ENCODE data around the gene INPP5K.
"Not testable (repeated sequence)": the region's sequence is repeated elsewhere in the genome, so short reads cannot be mapped to it uniquely, and the experiment has no call there.

The INPP5K gene

DNA sequence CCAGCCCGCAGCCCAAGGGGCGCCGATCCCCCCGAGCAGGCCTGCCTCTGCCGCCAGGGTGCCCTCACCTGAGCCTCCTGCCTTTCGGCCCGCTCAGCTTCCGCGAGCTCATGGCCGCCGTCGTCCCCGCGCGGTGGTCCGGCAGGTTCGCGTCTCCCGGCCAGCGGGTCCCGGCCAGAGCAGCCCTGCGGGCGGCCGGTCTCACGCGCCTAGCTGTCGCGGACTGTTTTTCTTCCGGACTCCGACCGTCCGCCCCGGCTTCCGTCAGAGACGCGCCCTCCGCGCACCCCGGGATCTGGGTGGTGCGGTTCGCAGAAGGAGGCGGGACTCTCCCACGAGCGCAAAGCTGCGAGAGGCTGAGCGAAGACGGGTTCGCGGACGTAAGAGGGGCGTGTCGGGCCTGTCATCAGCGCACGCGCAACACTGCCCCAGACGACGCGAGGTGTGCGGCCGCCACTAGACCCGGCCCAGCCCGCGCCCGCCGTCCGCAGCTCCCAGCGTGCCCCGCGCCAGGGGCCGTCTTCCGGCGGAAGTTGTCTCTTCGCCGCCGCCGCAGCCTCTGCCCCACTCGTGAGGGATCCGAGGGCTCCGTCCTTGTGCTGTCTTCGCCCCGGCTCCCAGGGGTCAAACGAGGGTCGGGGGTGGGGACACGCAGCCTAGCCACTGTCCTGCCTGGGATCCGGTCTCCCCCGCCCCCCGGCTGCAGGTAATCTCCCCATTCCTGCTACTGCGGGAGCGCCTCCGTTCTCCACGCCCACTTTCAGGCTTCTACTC is at the start of gene INPP5K:
INPP5K (minus strand) TSS at position 225 of the 774 bp plus-strand sequence; CDS start at position 112, 113 bp downstream.
- peak; percentile 53 for DNase-seq (ENCODE audit: low read depth)

DNA sequence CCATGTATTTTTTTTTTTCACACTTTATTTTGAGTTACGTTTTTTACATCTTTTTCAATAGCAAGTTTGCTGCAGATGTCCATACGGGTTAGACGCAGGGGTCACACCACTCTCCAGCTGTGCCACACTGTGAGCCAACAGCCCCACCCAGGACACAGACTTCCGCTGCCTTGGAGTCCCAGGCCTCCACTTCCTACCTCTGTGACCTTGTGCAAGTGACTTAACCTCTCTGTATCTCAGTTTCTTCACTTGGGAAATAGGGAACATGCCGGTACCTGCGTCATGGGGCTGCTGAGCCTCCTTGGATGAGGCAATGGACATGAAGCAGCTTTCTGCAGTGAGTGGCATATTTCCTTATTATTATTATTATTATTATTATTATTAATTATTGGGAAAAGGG is 49.5 kb upstream of the INPP5K start:
- DNase-seq (ENCODE audit: low read depth) = no peak

DNA sequence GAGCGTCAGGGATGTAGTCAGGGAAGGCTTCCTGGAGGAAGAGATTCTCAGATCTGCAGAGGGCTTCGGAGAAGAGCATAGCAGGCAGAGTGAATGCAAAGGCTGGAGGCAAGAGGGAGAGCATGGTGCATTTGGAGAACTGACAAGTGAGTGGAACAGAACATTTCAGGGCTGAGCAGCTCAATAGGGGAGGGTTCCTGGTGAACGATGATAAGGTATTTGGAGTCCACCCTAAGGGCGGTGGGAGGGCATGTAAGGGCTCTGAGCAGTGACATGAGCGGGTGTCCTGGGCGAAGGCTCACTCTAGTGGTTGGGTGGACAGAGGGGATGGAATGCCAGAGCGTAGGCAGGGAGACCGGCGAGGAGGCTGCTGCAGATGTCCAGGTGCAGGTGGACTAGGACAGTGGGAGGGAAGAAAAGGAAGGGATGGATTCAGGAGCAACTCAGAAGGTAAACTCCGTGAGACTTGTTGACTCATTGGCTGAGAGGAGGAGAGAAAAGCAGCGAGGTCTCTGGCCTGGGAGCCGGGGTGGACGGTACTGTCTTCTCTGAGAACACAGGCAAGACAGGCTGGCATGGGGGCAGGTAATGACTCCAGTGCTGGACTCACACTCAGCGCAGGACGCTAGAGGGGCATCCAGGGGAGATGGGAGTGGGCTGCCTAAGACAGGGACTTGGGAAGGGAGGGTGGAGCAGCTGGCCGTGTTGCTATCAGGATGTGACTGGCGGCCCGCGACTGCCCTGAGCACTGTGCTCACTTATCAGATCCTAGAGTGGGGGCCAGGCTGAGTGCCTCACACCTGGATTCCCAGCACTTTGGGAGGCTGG is 47.6 kb upstream of the INPP5K start:
- no peak for DNase-seq (ENCODE audit: low read depth)

DNA sequence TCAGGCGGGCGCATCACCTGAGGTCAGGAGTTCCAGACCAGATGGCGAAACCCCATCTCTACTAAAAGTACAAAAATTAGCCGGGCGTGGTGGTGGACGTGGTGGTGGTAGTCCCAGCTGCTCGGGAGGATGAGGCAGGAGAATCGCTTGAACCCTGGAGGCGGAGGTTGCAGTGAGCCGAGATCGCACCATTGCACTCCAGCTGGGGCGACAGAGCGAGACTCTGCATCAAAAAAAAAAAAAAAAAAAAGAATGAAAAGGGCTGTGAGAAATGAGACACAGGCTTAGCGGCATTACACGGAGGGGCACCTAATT is 47.0 kb upstream of the INPP5K start:
- DNase-seq (ENCODE audit: low read depth) = not testable (repeated sequence)

DNA sequence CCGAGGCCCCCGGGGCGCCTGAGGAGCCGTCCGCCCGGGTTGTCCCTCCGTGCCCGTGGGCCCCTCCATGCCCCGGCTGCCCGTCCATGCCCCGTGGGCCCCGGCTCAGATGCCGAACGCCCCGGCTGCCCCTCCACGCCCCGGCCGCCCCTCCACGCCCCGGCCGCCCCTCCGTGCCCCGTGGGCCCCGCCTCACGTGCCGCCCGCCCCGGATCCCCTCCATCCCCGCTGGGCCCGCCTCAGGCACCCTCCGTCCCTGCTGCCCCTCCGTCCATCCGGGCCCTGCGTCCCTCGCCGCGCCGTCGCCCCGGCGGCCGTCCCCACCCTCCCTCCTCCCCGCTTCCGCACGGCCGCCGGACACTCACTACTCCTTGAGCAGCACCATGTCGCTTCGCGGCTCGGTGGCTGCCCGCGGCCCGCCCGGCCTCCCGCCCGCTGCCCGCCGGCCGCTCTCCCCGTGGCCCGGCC is 45.8 kb upstream of the INPP5K start:
- DNase-seq (ENCODE audit: low read depth) = no peak

DNA sequence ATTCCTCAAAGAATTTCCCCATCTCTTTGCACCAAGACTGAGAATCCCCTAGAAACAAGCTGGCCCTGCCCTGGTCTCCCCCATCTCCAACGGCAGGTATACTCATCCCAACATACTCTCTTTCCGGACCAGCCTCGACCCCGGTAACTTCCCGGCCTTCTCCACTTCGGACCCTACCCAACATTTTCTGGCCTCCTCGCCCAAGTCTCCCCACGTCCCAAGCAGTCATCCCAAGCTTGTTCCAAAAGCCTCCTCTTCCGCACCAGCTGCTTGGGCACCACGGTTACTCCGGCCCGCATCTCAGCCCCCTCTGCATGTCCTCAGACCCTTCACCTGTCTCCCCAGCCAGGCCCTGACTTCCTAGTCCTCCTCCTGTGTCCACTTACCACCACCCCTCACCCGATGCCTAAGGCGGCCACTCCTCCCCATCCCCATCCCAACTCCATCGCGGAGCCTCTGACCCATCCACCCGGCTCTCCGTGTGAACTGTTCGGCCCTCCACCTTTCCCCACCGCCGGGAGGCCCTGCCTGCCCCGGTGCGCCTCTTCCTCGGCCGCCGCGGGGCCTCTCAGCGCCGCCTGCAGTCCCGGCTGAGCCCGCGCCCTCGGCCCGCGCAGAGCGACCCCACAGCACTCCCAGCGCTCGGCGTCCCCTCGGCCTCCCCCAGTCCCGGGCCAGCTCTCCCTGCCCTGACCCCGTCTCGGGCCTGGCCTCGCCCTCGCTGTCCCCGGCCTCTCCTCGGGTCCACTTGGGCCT is 45.2 kb upstream of the INPP5K start:
- DNase-seq (ENCODE audit: low read depth) = no peak

DNA sequence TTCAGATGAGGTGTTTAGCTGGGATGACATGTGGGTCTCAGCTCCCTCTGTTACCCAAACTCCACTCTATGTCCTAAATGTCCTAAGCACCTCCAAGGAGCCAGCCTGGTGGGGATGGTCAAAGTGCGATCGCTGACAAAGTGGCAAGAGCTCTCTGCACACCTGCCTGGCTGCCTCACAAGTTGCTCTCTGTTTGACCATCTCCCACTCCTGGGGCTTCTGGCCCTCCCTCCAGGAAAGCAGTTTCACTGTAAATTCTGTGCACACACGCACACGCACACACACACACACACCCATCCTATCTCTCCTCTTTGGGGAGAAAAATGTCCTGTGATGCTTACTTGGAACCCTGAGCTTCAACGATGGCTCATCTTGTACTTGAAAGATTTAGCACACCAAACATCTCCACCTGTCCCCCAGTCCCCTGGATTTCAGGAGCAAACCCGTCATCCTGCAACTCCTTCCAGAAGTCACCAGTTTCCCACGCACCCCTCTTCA is 44.5 kb upstream of the INPP5K start:
- DNase-seq (ENCODE audit: low read depth) = no peak

DNA sequence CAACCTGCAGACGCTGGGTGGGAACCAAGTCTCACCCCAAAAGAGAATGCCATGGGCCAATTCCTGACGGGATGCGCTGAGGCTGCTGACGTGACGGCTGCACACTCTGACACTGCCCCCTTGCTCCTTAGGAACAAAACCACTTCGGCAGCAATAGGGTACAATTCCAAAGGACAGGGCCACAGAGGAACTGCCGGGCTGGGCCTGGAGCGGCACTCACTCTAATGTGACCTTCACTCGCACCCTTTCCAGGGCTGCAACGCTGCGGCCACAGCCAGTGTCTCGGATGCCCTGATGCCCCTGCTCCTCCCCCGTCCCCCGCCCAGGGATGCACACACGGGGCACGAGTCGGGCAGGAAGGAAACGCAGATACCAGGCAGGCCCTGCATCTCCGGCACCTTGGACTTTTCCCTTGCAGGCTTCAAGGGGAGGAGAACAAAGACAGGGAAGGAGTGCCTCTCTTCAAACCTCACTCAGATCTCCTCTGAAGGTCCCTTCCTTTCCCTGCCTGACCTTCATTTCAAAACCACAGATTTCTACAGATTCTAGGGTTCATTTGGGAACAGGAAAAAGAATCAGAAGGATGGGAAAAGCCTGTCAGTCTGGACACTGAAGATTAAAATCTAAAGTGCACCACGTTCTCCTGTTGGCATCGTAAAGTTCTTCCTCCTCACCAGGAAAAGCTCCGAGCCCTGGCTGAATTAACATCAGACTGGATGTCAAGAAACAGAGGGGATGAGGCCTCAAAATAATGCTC is 43.9 kb upstream of the INPP5K start:
- no peak for DNase-seq (ENCODE audit: low read depth)

DNA sequence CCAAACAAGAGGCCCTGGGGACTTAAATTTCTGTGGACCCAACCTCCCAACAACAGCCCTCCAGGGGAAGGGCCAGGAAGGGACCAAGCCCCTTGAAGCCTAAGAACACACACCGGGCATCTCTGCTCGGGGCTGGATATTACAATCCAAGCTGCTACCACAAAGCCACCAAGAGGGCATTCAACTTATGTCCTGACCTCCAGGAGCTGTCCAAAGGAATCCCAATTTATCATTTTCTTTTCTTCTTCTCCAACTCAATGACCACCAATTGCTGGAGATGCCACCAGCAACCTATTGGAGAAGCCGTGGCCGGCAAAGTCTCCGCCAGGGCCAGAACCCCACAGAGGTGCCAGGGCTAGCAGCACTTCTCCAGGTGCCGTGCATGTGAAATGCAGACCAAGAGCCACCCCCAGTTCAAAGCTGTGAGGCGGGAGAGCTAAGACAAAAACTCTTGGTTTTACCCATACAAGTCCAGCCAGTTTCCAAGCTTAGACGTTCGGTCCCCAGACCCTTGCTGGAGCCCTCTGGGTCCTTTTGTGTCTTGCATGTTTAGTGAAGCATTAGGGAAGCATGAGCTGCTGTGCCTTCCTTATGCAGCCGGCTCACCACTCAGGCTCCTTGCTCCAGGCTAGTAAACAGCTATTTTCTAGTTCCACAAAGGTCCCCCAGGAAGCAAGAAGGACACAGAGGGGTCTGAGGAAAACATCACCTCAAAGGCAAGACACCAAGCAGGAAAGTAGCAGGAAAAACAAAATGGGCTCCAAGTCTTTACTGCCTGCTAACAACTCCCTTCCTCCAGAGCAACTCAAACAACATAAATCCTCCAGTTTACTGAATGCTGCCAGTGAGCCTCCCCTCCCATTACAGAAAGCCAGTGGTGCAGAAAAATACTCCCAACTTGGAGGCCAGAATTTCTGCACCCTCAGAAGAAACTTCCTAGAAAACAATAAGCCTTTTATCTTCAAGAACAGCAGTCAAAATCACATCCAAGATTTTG is 42.9 kb upstream of the INPP5K start:
- no peak for DNase-seq (ENCODE audit: low read depth)

DNA sequence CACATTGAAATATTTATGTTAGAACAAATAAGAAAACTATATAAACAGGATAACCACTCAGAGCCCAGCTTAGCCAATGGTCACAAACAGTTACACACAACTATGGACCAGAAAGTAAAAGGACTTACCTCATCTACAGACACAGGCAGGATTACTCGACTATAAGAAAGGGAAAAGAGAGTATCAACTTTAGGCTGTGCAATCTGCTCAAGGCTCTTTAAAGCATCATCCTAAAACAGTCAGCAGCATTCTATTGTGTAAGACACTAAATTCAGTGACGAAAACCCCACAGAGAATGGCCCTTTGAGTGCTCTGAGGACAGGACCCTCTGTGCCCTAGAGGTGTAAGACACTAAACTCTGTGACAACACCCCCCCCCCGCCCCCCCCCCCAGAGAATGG is 42.0 kb upstream of the INPP5K start:
- DNase-seq (ENCODE audit: low read depth) = no peak

DNA sequence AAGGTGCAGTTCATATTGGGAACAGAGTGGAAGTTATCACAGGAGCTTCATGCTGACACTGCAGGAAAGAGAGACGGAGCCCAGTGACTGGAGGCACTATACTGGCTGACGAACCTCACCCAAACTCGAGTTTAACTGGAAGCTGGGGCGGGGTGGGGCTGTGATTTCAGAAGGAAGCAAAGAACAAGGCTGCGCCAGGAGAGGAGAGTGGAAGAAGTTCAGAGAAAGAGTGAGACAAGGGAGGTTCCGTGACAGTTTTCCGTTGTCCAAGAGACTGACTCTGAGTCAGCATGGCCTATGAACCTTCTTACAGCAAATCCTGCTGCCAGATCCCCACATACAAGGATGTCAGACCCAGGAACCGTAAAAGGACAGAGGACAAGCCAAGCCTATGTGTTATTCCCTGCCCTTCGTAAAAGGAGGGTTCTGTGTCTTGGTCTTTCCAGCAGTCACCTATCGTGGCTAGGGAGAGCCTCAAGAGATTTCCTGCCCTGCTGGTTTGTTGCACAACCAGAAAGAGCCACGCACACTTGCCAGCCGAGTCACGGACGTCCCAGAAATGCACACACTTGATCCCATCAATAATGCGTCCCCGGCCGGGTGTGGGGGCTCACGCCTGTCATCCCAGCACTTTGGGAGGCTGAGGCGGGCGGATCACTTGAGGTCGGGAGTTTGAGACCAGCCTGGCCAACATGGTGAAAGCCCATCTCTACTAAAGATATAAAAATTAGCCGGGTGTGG is 41.1 kb upstream of the INPP5K start:
- DNase-seq (ENCODE audit: low read depth) = no peak

DNA sequence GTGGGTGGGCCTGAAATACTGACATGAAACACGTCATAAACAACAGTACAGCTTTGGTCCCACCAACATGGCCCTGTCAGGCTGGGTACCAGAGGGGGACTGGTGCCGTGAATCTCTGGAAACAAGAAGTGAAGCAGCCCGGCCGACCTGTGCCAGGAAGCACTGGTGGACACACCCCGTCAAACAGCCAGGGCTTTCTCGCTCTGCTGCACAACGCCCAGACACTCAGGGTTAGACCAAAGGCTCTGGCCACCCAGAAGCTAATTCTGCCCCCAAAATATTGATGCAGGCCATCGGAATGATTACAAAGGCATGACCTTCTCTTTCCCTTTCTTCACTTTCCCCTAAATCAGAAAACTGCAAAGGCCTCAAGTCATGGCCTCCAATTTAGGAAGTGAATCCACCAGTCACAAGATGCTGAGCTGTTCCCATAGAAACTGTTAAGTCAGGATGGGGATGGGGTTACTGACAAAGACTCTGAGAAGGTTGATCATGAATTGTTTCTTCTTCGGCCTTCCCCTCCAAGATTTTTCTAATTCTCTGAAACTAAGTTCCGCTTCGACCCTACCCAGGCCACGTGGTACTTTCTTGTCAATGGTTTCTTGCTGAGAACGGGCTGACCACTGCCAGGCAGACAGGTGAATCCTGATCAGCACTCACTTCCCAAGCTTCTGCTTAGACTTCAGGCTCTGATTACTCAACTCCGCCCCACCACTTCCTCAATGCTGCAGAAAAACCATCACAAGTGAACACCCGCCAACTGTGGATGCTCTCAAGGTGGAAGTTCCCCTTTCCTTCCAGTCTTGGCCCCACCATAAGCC is 39.4 kb upstream of the INPP5K start:
- no peak for DNase-seq (ENCODE audit: low read depth)

DNA sequence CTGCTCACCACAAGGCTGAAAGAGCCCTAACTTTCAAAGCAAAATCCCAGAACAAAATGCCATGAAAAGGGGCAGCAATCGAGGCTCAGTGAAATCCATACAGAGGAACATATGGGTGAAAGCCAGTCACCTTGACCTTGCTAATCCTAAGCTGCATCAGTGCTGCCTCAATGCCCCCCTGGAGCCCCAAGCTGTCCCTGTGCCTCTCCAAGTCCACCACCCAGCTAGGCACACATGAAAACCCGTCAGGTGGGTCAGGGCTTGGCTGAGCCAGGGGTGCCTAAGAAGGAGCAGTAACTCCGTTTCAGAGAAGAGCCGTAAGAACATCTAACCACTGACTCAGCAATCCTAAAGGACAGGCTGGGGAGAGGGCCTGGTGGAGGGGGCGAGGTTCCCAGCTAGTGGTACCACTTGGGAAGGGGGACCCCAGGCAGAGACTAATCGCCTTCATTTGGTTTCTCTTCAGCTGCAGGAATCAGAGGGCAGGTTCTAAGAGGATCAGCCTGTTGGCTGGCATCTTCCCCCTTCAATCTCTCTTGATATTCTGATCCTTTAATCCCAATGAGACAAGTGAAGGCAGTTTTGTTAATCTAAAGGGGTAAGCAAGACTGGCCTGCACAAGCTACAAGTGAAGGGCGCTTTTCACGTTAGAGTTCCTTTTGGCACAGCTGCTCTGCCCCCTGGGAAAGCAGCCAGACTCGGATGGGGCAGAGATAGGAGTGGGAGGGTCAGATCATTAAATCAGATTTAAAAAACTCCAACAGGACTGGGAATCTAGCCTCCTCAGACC is 38.5 kb upstream of the INPP5K start:
- DNase-seq (ENCODE audit: low read depth) = no peak

DNA sequence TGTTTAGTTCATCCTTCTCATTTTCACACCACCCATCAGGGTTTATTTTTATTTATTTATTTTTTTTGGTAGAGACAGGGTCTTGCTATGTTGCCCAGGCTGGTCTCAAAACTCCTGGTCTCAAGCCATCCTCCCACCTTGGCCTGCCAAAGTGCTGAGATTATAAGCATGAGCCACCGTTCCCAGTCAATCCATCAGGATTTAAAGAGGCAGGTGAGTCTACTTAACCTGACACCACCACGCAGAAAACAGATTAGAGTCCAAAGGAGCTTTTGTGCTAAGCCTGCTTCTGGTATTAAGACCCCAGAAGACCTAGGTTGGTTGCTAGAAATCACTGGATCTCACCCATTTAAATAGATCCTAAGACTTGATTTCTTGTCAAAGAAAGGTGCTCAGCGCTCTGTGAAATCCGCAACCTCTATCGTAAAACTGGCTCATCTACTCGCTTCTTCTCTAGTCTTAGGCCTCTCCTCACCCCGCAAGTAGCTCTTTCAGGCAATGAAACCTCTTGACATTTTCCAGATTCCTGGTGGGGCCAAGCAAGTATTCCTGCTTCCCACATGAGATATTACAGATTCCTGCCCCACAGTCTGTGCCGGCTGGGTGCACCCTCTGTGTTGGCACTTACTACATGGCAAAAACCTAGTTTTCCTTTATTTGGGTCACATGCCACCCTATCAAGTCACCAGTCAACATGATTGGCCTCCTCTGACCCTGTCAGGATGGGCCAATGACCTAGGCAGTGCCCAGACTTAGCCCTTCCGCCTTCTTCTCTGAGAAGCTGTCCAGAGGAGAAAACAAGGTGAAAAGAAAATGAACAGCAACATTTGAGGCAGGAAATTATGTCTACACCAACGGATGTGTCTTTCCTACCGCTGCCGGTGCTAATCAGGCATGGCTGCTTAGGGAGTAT is 37.2 kb upstream of the INPP5K start:
- no peak for DNase-seq (ENCODE audit: low read depth)

DNA sequence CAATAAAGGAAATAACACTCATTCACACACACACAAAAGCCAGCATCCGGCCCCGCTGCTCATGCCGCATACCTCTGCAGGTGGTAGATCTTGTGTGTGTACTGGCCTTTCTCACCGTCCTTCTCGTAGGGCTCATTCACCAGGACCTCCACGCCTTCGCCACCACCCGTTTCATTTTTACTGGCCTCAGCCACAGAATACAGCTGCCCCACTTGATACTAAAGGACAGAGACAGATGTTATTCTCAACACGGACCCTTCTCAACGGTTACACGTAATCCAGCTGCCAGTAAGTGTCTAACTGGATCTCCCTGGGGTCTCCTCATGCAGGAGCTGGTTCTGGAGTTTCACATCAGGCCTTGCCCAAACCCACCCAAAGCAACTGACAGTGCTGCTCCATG is 36.5 kb upstream of the INPP5K start:
- no peak for DNase-seq (ENCODE audit: low read depth)

DNA sequence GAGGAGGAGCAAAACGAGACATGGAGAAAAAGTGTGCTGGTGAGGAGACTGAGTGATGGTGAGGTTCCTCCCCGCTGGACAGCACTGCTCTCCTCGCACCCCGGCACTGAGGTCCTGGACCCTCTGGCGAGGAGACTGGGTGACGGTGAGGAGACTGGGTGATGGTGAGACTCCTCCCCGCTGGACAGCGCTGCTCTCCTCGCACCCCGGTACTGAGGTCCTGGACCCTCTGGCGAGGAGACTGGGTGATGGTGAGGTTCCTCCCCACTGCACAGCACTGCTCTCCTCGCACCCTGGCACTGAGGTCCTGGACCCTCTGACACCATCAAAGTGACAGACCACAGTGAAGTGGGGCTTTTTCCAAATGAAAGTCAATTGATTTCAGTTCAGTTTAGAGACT is 35.3 kb upstream of the INPP5K start:
- no peak for DNase-seq (ENCODE audit: low read depth)

DNA sequence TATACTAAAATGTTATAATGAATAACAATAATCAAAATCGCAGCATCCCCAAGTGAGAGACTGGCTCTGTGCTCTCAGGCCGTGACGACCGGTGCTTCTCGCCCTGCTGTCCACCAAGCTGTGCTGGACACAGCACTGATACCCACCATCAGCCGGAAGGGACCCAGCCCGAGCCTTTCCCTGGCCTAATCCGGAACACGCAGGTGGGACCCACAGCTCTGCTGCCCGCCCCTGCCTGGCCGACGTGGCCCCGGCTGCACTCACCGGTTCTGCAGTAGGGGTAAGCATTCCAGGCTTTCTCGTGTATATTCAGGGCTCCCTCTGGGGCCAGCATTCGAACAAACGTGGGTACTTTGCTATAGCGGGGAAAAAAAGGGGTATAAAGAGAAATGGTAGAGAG is 31.6 kb upstream of the INPP5K start:
- no peak for DNase-seq (ENCODE audit: low read depth)

Data from HS-27A (cell line).